B cell (primary cell): ENCODE measurements around the gene KIR2DL1. TPM values are rescaled to one million over a fixed set of nuclear protein-coding genes. Genes with fewer than 3 reads are reported as not detected.
"Not testable (repeated sequence)": the region's sequence is repeated elsewhere in the genome, so short reads cannot be mapped to it uniquely, and the experiment has no call there.

Experiments
- ATAC-seq: fragments of 200-7000 bp; cut with Tn5 transposase; one replicate; pipeline ENCODE4 v1.10.0; 2021; ENCODE audit warnings: low read depth, mild to moderate bottlenecking, moderate number of reproducible peaks, moderate library complexity
- CTCF ChIA-PET: fragments of 350-600 bp; sonication (Branson Sonifier 250); formaldehyde crosslinking; loops from one replicate; lab custom pipeline; 2021; ENCODE audit warnings: antibody characterized with exemption, inconsistent platforms; lab: Charles Lee
- POLR2A ChIA-PET: fragments of 350-600 bp; sonication (Branson Sonifier 250); formaldehyde crosslinking; loops from one replicate; lab custom pipeline; 2021; ENCODE audit warnings: antibody characterized with exemption; lab: Charles Lee
- DNase-seq: peaks from one replicate; pipeline ENCODE4 v3.0.0; 2013
- H2AFZ ChIP-seq: 2 replicates; pipeline ENCODE4 v1.6.1; 2012; ENCODE audit warnings: mild to moderate bottlenecking, low read depth, low read length; ENCODE audit not compliant: insufficient read depth, poor library complexity, severe bottlenecking
- H3K27ac ChIP-seq, 2 donors: 1 replicate in 1 of 2; 2 replicates in 1 of 2; pipeline ENCODE4 v1.5.1; 2012 to 2013; ENCODE audit warnings: low read length in 2 of 2, mild to moderate bottlenecking in 2 of 2, moderate library complexity in 1 of 2
- H3K27me3 ChIP-seq, 4 experiments: fragments of 200-600 bp in 1 of 4; sonication (generic) in 1 of 4; replicated peaks in 1 of 4; 1 replicate in 2 of 4; 2 replicates in 2 of 4; pipeline versions ENCODE4 v1.6.1 to v1.7.0; 2013 to 2016; ENCODE audit warnings: low read length in 3 of 4, mild to moderate bottlenecking in 2 of 4, mixed read lengths in 1 of 4, moderate library complexity in 1 of 4; ENCODE audit not compliant: insufficient read depth in 4 of 4, control insufficient read depth in 3 of 4; ENCODE audit errors: control extremely low read depth in 1 of 4
- H3K36me3 ChIP-seq, 2 experiments: replicated peaks in 1 of 2; 1 replicate in 1 of 2; 2 replicates in 1 of 2; pipeline versions ENCODE4 v1.6.1 to v1.7.1; 2013; ENCODE audit warnings: low read length in 1 of 2; ENCODE audit not compliant: insufficient read depth in 2 of 2, control insufficient read depth in 1 of 2; ENCODE audit errors: control extremely low read depth in 1 of 2, extremely low read depth in 1 of 2
- H3K4me1 ChIP-seq, 2 donors: fragments of 200-600 bp in 1 of 2; sonication (generic) in 1 of 2; 1 replicate in 1 of 2; 2 replicates in 1 of 2; pipeline versions ENCODE4 v1.5.1 to v1.6.1; 2013 to 2017; ENCODE audit warnings: low read length in 2 of 2; ENCODE audit not compliant: control insufficient read depth in 2 of 2, insufficient read depth in 2 of 2
- H3K4me2 ChIP-seq: replicated peaks from 2 replicates; pipeline ENCODE3; 2012; ENCODE audit warnings: mild to moderate bottlenecking, low read depth, low read length; ENCODE audit not compliant: poor library complexity, severe bottlenecking
- H3K4me3 ChIP-seq, 5 experiments: fragments of 200-600 bp in 1 of 5; sonication (generic) in 1 of 5; 1 replicate in 3 of 5; 2 replicates in 2 of 5; pipeline versions ENCODE4 v1.5.1 to v1.7.0; 2011 to 2016; ENCODE audit warnings: low read length in 4 of 5, mild to moderate bottlenecking in 4 of 5, low read depth in 2 of 5, control low read depth in 1 of 5, moderate library complexity in 1 of 5; ENCODE audit not compliant: insufficient read depth in 1 of 5; ENCODE audit errors: control extremely low read depth in 1 of 5, extremely low read depth in 1 of 5
- H3K79me2 ChIP-seq: fragments of 200-600 bp; sonication (generic); one replicate; pipeline ENCODE4 v1.6.0; 2016; ENCODE audit warnings: low read length; ENCODE audit not compliant: control insufficient read depth, insufficient read depth
- H3K9ac ChIP-seq: fragments of 200-600 bp; sonication (generic); 2 replicates; pipeline ENCODE4 v1.6.1; 2017; ENCODE audit warnings: mild to moderate bottlenecking, low read length, moderate library complexity
- H3K9me3 ChIP-seq, 3 donors: one replicate each; pipeline versions ENCODE4 v1.6.1 to v1.7.1; 2013; ENCODE audit warnings: low read length in 2 of 3; ENCODE audit not compliant: control insufficient read depth in 2 of 3, insufficient read depth in 1 of 3; ENCODE audit errors: control extremely low read depth in 1 of 3
- H4K20me1 ChIP-seq: 2 replicates; pipeline ENCODE4 v1.6.0; 2012; ENCODE audit warnings: mild to moderate bottlenecking, low read length; ENCODE audit not compliant: insufficient read depth, control insufficient read depth, poor library complexity, severe bottlenecking
- H3K27ac Mint-ChIP-seq: one replicate; pipeline ENCODE4 v1.8.0; 2021; ENCODE audit warnings: mixed read lengths
- H3K27me3 Mint-ChIP-seq: one replicate; pipeline ENCODE4 v1.8.0; 2021; ENCODE audit warnings: mixed read lengths
- H3K4me1 Mint-ChIP-seq: one replicate; pipeline ENCODE4 v1.8.0; 2021; ENCODE audit warnings: mixed read lengths
- H3K4me3 Mint-ChIP-seq: one replicate; pipeline ENCODE4 v1.8.0; 2021; ENCODE audit warnings: mixed read lengths
- H3K9me3 Mint-ChIP-seq: one replicate; pipeline ENCODE4 v1.8.0; 2022; ENCODE audit warnings: mixed read lengths; ENCODE audit not compliant: insufficient read depth
- WGBS: methylation state at CpG from one replicate; pipeline ENCODE4 v1.1.5; 2013; ENCODE audit warnings: missing lambda C conversion rate; ENCODE audit not compliant: insufficient coverage; 5-methylcytosine and 5-hydroxymethylcytosine counted together
- intact Hi-C: fragments of 100-400 bp; cut with micrococcal nuclease; formaldehyde crosslinking; loops from one replicate; pipeline ENCODE4 v1.10.0; 2022
- polyA plus RNA-seq: library from polyadenylated mRNA; depleted of rRNA; stranded (reverse); fragments of >200 nt; gene quantifications from 2 replicates; pipeline ENCODE4 v1.2.3, GENCODE V29; 2012
- total RNA-seq, 2 donors: library from RNA; stranded (reverse); fragments of 120-200 nt in 1 of 2; gene quantifications; 1 replicate in 1 of 2; 2 replicates in 1 of 2; pipeline versions ENCODE4 v1.2.3 to v1.2.4, GENCODE V29; 2013 to 2022

Gene KIR2DL1
- total and polyA plus RNA-seq, 2 donors (not counting 1 experiment from before 2014, with no cell fraction given): 0.04 TPM; not detected in 1

GRCh38 chr19:54782916-54783315, 13.3 kb downstream of the KIR2DL1 start:
- POLR2A ChIA-PET, H3K36me3 ChIP-seq, intact Hi-C loops, H4K20me1 ChIP-seq, CTCF ChIA-PET, H3K27me3 ChIP-seq, H3K4me3 Mint-ChIP-seq, H3K4me2 ChIP-seq, H3K79me2 ChIP-seq, ATAC-seq, H3K4me1 Mint-ChIP-seq, H3K9ac ChIP-seq, H3K27ac Mint-ChIP-seq, H2AFZ ChIP-seq, H3K4me3 ChIP-seq, DNase-seq, H3K9me3 Mint-ChIP-seq, H3K4me1 ChIP-seq, H3K27ac ChIP-seq, H3K9me3 ChIP-seq: not testable (repeated sequence)
- H3K27me3 Mint-ChIP-seq: peaks cover 38% of the 10 kb centered on the region
- 80% methylated on average over 1 of the region's 4 CpGs for WGBS

DNA sequence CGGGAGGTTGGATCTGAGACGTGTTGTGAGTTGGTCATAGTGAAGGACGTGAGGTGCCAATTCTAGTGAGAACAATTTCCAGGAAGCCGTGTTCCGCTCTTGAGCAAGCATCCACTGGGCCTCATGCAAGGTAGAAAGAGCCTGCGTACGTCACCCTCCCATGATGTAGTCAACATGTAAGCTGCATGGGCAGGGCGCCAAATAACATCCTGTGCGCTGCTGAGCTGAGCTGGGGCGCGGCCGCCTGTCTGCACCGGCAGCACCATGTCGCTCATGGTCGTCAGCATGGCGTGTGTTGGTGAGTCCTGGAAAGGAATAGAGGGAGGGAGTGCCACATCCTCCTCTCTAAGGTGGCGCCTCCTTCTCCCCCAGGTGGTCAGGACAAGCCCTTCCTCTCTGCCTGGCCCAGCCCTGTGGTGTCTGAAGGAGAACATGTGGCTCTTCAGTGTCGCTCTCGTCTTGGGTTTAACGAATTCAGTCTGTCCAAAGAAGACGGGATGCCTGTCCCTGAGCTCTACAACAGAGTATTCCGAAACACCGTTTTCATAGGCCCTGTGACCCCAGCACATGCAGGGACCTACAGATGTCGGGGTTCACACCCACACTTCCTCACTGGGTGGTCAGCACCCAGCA, 16.6 kb downstream of the KIR2DL1 start:
- H3K4me3 ChIP-seq, H3K4me3 Mint-ChIP-seq, H3K9me3 ChIP-seq, H3K27ac ChIP-seq, H3K36me3 ChIP-seq, ATAC-seq, H3K79me2 ChIP-seq, CTCF ChIA-PET, H3K9ac ChIP-seq, intact Hi-C loops, H3K9me3 Mint-ChIP-seq, H2AFZ ChIP-seq, H3K27ac Mint-ChIP-seq, H3K27me3 ChIP-seq, H3K4me1 ChIP-seq, H3K4me1 Mint-ChIP-seq, H4K20me1 ChIP-seq, H3K4me2 ChIP-seq, POLR2A ChIA-PET, DNase-seq: not testable (repeated sequence)
- H3K27me3 Mint-ChIP-seq: peaks cover 34% of the 10 kb centered on the region
- WGBS: 90% methylated on average over 18 of the region's 24 CpGs

GRCh38 chr19:54788154-54788553, 18.6 kb downstream of the KIR2DL1 start:
- CTCF ChIA-PET, H3K9me3 Mint-ChIP-seq, H4K20me1 ChIP-seq, H3K27me3 ChIP-seq, H2AFZ ChIP-seq, intact Hi-C loops, H3K4me3 Mint-ChIP-seq, H3K9me3 ChIP-seq, POLR2A ChIA-PET, H3K27ac ChIP-seq, H3K4me3 ChIP-seq, H3K36me3 ChIP-seq, H3K79me2 ChIP-seq, H3K4me1 Mint-ChIP-seq, H3K27ac Mint-ChIP-seq, H3K4me1 ChIP-seq, DNase-seq, H3K4me2 ChIP-seq, ATAC-seq, H3K9ac ChIP-seq: not testable (repeated sequence)
- 89% methylated on average over 4 of the region's 6 CpGs for WGBS
- H3K27me3 Mint-ChIP-seq: peaks cover 33% of the 10 kb centered on the region
